GM19438 (cell line): ENCODE measurements around the gene COPA.

ENCODE experiments used
- ATAC-seq: cut with Tn5 transposase; IDR thresholded peaks from one replicate; pipeline ENCODE4 v1.9.1; 2021; ENCODE audit warnings: low read depth; ENCODE audit not compliant: unreplicated experiment

COPA gene

GRCh38 chr1:160239582-160240299 lies 103.3 kb downstream of the COPA start:
- no peak for ATAC-seq
